PC-9 (cell line): ENCODE measurements around the gene LIN7A. TPM values are rescaled to one million over a fixed set of nuclear protein-coding genes. Genes with fewer than 3 reads are reported as not detected.
A peak's percentile ranks its signal among the peaks of the same experiment; 100 is the strongest.

Source experiments
- BruUV-seq: library from RNA; stranded (reverse); fragments of 400-500 nt; replicated peaks from 2 replicates; lab custom pipeline; 2021; lab: Mats Ljungman, UMichigan
- CTCF ChIA-PET: fragments of 300-600 bp; sonication (Branson Sonifier 250); formaldehyde crosslinking; loops from one replicate; lab custom pipeline; 2022; ENCODE audit warnings: antibody characterized with exemption; lab: Charles Lee
- POLR2A ChIA-PET: fragments of 300-600 bp; sonication (Branson Sonifier 250); formaldehyde crosslinking; loops from one replicate; lab custom pipeline; 2022; ENCODE audit warnings: antibody characterized with exemption; ENCODE audit not compliant: unreplicated experiment; lab: Charles Lee
- DNase-seq, 2 experiments: peaks; one replicate each; pipeline versions ENCODE4 v3.0.0 to v3.0.0-alpha.2; 2015 to 2022; ENCODE audit warnings: mixed read lengths in 1 of 2
- H2AFZ ChIP-seq: fragments of 200-600 bp; sonication (generic); 2 replicates; pipeline ENCODE4 v1.8.1; 2017; ENCODE audit warnings: antibody characterized with exemption
- H3F3A ChIP-seq: fragments of 200-600 bp; sonication (generic); 2 replicates; pipeline ENCODE4 v1.8.1; 2017; ENCODE audit warnings: antibody characterized with exemption, mild to moderate bottlenecking, low read depth; ENCODE audit not compliant: insufficient read depth
- H3K27ac ChIP-seq: fragments of 200-600 bp; sonication (generic); 2 replicates; pipeline ENCODE4 v1.6.1; 2016; ENCODE audit warnings: mixed run types
- H3K27me3 ChIP-seq: fragments of 200-600 bp; sonication (generic); 2 replicates; pipeline ENCODE4 v1.6.1; 2016; ENCODE audit warnings: low read depth, mixed run types; ENCODE audit not compliant: insufficient read depth
- H3K36me3 ChIP-seq: fragments of 200-600 bp; sonication (generic); 2 replicates; pipeline ENCODE4 v1.6.1; 2016; ENCODE audit warnings: low read depth, mixed run types
- H3K4me1 ChIP-seq: fragments of 200-600 bp; sonication (generic); replicated peaks from 2 replicates; pipeline ENCODE4 v1.6.1; 2016; ENCODE audit warnings: mixed run types; ENCODE audit not compliant: insufficient read depth
- H3K4me2 ChIP-seq: fragments of 200-600 bp; sonication (generic); 2 replicates; pipeline ENCODE4 v1.6.1; 2017; ENCODE audit warnings: mixed run types
- H3K4me3 ChIP-seq: fragments of 200-600 bp; sonication (generic); 2 replicates; pipeline ENCODE4 v1.6.1; 2016; ENCODE audit warnings: mixed run types
- H3K79me2 ChIP-seq: fragments of 200-600 bp; sonication (generic); 2 replicates; pipeline ENCODE4 v1.6.1; 2017; ENCODE audit warnings: low read depth, mixed run types
- H3K9me2 ChIP-seq: fragments of 200-600 bp; sonication (generic); 2 replicates; pipeline ENCODE4 v1.8.1; 2017; ENCODE audit warnings: mild to moderate bottlenecking; ENCODE audit not compliant: insufficient read depth
- H3K9me3 ChIP-seq: fragments of 200-600 bp; sonication (generic); 2 replicates; pipeline ENCODE4 v1.8.1; 2016; ENCODE audit warnings: low read depth; ENCODE audit not compliant: insufficient read depth
- H4K20me1 ChIP-seq: fragments of 200-600 bp; sonication (generic); 2 replicates; pipeline ENCODE4 v1.8.1; 2017; ENCODE audit not compliant: insufficient read depth
- CTCF ChIP-seq: fragments of 200-600 bp; sonication (generic); conservative IDR thresholded peaks from 2 replicates; pipeline ENCODE4 v1.6.1; 2017; ENCODE audit warnings: mixed run types, antibody characterized with exemption, mild to moderate bottlenecking, moderate library complexity
- EZH2 ChIP-seq: fragments of 200-600 bp; sonication (generic); IDR thresholded peaks from 2 replicates; pipeline ENCODE4 v1.8.0; 2017; ENCODE audit warnings: antibody characterized with exemption, low read depth
- intact Hi-C: fragments of 100-400 bp; cut with micrococcal nuclease; formaldehyde crosslinking; loops from one replicate; pipeline ENCODE4 v1.10.0; 2022; ENCODE audit not compliant: unreplicated experiment
- total RNA-seq: library from RNA; stranded (reverse); gene quantifications from 2 replicates; pipeline ENCODE4 v1.2.3, GENCODE V29; 2021

LIN7A gene
- total RNA-seq, 1 experiment from 2014 or later, result not detected

DNA sequence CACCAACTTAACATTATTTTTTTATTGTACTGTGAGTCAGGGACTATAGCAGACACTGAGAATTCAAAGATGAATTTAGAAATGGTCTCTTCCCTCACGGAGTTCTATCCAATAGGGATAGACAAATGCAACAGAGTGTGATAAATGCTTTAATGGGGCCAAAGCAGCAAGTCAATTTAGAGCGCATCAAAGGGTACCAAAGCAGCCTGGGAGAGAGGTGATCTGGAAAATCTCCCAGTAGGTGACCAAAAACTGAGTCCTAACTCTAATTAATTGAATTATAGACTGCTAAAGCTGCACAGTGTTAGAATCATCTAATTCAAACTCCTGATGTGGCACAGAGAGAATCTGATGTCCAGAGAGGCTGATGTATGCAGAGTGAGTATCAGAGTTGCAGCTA is 2.6 kb downstream of the LIN7A start:
- H3K27ac ChIP-seq, result no peak overlapping the region
- no peak overlapping the region for H2AFZ ChIP-seq
- DNase-seq, result no peak
- no peaks in the 10 kb centered on the region for H3F3A ChIP-seq
- ChIA-PET POLR2A (no interaction called here), CTCF (no interaction called here)
- no peaks in the 10 kb centered on the region for H3K36me3 ChIP-seq
- intact Hi-C loops, result loop anchor here (10.0 kb wide), 1 partner anchor 100 kb away; no protein-coding TSS in a partner anchor
- no peaks in the 10 kb centered on the region for H3K9me3 ChIP-seq
- H3K4me2 ChIP-seq, result no peak overlapping the region
- no peaks in the 10 kb centered on the region for H3K9me2 ChIP-seq
- no peaks in the 10 kb centered on the region for H4K20me1 ChIP-seq
- no TSS peak for BruUV-seq
- H3K79me2 ChIP-seq, result no peaks in the 10 kb centered on the region
- no peaks in the 10 kb centered on the region for H3K4me1 ChIP-seq
- TF ChIP-seq CTCF, result no peak
- no peak for TF ChIP-seq EZH2
- H3K4me3 ChIP-seq, result no peak overlapping the region
- peaks cover 9% of the 10 kb centered on the region for H3K27me3 ChIP-seq

GRCh38 chr12:80925983-80926382 is 11.8 kb downstream of the LIN7A start:
- ChIA-PET CTCF (no interaction called here), POLR2A (no interaction called here)
- Histone ChIP-seq H3K4me2 (no peak overlapping the region), H3K4me3 (no peak overlapping the region), H3K79me2 (no peaks in the 10 kb centered on the region), H3K27me3 (no peaks in the 10 kb centered on the region), H4K20me1 (no peaks in the 10 kb centered on the region), H3K9me2 (no peaks in the 10 kb centered on the region), H3K27ac (no peak overlapping the region), H3K9me3 (no peaks in the 10 kb centered on the region), H3K4me1 (no peaks in the 10 kb centered on the region), H2AFZ (no peak overlapping the region), H3F3A (no peaks in the 10 kb centered on the region), H3K36me3 (no peaks in the 10 kb centered on the region)
- intact Hi-C loops, result no loop called here
- BruUV-seq, result no TSS peak
- no peak for DNase-seq
- TF ChIP-seq EZH2, result no peak
- TF ChIP-seq CTCF, result no peak

DNA sequence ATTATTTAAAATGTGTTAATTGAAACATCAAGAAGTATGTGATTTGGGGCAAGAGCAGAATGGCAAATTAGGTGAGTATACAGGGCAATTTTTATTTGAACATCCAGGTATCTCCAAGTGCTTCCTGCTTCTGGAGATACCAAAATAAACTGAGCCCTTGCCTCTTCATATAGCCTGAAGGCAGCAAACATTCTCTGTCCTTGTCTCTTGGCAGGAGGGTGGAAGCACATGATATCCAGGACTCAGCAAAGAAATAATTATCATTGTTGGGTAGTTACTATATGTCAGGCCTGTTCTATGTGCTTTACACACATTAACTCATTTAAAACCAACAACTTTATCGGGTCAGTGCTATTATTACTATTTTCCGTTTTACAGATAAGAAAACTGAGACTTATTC is 12.5 kb downstream of the LIN7A start:
- no TSS peak for BruUV-seq
- no peaks in the 10 kb centered on the region for H3K79me2 ChIP-seq
- peak overlapping the region; percentile 16; the same call in 1 of the 2 replicates for H2AFZ ChIP-seq
- H3K36me3 ChIP-seq, result no peaks in the 10 kb centered on the region
- DNase-seq, result no peak
- no peaks in the 10 kb centered on the region for H3K9me2 ChIP-seq
- intact Hi-C loops, result no loop called here
- ChIA-PET CTCF (no interaction called here), POLR2A (no interaction called here)
- no peak overlapping the region for H3K27ac ChIP-seq
- no peaks in the 10 kb centered on the region for H3F3A ChIP-seq
- H3K4me3 ChIP-seq, result no peak overlapping the region
- no peaks in the 10 kb centered on the region for H3K9me3 ChIP-seq
- H3K27me3 ChIP-seq, result no peaks in the 10 kb centered on the region
- TF ChIP-seq EZH2, result no peak
- TF ChIP-seq CTCF, result no peak
- H4K20me1 ChIP-seq, result no peaks in the 10 kb centered on the region
- no peaks in the 10 kb centered on the region for H3K4me1 ChIP-seq
- no peak overlapping the region for H3K4me2 ChIP-seq
